NCI-H2171 treated with DMSO at 0.1 percent for 48 hours (cell line): Measurements from ENCODE around the gene CENATAC.
"Not testable (repeated sequence)": the region's sequence is repeated elsewhere in the genome, so short reads cannot be mapped to it uniquely, and the experiment has no call there.

Experiments used
- DNase-seq: peaks from one replicate; lab custom pipeline; 2025; lab: John Stamatoyannopoulos, UW

CENATAC gene

GRCh38 chr11:118996926-118997626, 862 bp upstream of the CENATAC start:
- DNase-seq: no peak

GRCh38 chr11:118998388-118998717, 415 bp downstream of the CENATAC start:
- no peak for DNase-seq

GRCh38 chr11:118998822-118999221, 884 bp downstream of the CENATAC start:
- DNase-seq: no peak

- DNase-seq: no peak
These were observed 3.0 kb downstream of the CENATAC start for GRCh38 chr11:119000906-119001305.

GRCh38 chr11:119006656-119007055, 8.7 kb downstream of the CENATAC start:
- DNase-seq: no peak

- DNase-seq: no peak
These were observed 13.6 kb downstream of the CENATAC start for GRCh38 chr11:119011476-119012053.

GRCh38 chr11:119012629-119013170, 14.8 kb downstream of the CENATAC start:
- no peak for DNase-seq

- no peak for DNase-seq
These were observed 16.4 kb downstream of the CENATAC start for GRCh38 chr11:119014209-119014924.

GRCh38 chr11:119015054-119015611, 17.2 kb downstream of the CENATAC start:
- no peak for DNase-seq

GRCh38 chr11:119016216-119017009, 18.5 kb downstream of the CENATAC start:
- DNase-seq: no peak

- DNase-seq: not testable (repeated sequence)
These were observed 19.4 kb downstream of the CENATAC start for GRCh38 chr11:119017377-119017776.

- peak; percentile 92 for DNase-seq
These were observed 20.4 kb downstream of the CENATAC start, which contains the start of the genes RPS25 and TRAPPC4 for GRCh38 chr11:119018074-119018938. Gene RPS25 (minus strand): TSS chr11:119018343. CDS start chr11:119018284, 59 bp downstream. Gene TRAPPC4 (plus strand): TSS chr11:119018766. CDS start chr11:119018796, 30 bp downstream.

GRCh38 chr11:119019996-119020395, 22.1 kb downstream of the CENATAC start:
- no peak for DNase-seq

- DNase-seq: no peak
These were observed 23.7 kb downstream of the CENATAC start for GRCh38 chr11:119021631-119022030.

- no peak for DNase-seq
These were observed 25.8 kb downstream of the CENATAC start for GRCh38 chr11:119023741-119024140.

- DNase-seq: no peak
These were observed 26.6 kb downstream of the CENATAC start for GRCh38 chr11:119024430-119025098.

GRCh38 chr11:119025099-119025473, 27.1 kb downstream of the CENATAC start:
- DNase-seq: no peak

GRCh38 chr11:119025541-119025940, 27.6 kb downstream of the CENATAC start:
- no peak for DNase-seq

GRCh38 chr11:119025978-119026766, 28.2 kb downstream of the CENATAC start:
- no peak for DNase-seq
